Measurements from ENCODE around the gene KCNE4.

DNA sequence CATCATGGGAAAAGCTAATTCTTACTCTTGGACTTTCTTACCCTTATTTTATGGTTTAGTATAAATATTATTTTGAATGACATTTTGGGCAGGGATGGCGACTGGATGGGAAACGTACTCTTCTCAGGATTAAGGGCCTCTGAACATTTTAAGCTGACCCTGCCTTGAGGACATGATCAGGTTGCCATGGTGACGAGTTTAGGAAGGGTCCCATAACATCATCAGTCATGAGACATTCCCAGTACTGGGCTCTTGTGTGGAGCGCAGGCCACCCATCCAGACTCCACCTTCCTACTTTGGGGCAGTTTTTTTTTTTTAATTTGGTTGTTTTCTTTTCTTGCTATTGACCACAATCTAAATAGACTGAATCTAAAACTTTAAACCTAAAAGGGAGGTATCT, 40.7 kb downstream of the KCNE4 start:
- no peak for TF ChIP-seq CTCF (IDR thresholded peaks at IDR 0.05)
- no peak for TF ChIP-seq POLR2A (IDR thresholded peaks at IDR 0.05)
